Measurements from ENCODE around the gene PALB2. TPM values are rescaled to one million over a fixed set of nuclear protein-coding genes. Genes with fewer than 3 reads are reported as not detected.

Gene PALB2
- polyA plus RNA-seq, 3 donors from 2014 or later, result 3.3 to 12.6 (median 8.2) TPM

- Mint-ChIP-seq H3K9me3 (no peaks in the 10 kb centered on the region), H3K27ac (no peak overlapping the region), H3K36me3 (peaks cover 17 to 36% (median 32%) of the 10 kb centered on the region in 3 donors), H3K27me3 (ENCODE audit: low read depth in 3 of 3) (peaks cover 0 to 5% (median 0%) of the 10 kb centered on the region in 3 donors), H3K4me1 (peaks cover 3 to 10% of the 10 kb centered on the region in 2 donors), H3K4me3 (no peak overlapping the region)
- DNase-seq, result no peak
These were observed 76.3 kb downstream of the PALB2 start for GRCh38 chr16:23564575-23565363.

- DNase-seq, result no peak
- H3K4me1 Mint-ChIP-seq, result peaks cover 17 to 25% of the 10 kb centered on the region in 2 donors
- H3K36me3 Mint-ChIP-seq, result peaks cover 17 to 32% (median 29%) of the 10 kb centered on the region in 3 donors
- peaks cover 0 to 5% (median 2%) of the 10 kb centered on the region in 3 donors for H3K27me3 Mint-ChIP-seq (ENCODE audit: low read depth in 3 of 3)
- H3K4me3 Mint-ChIP-seq, result no peak overlapping the region
- H3K27ac Mint-ChIP-seq, result peak overlapping the region in 1 of 6 donors; percentile 55
- H3K9me3 Mint-ChIP-seq, result no peaks in the 10 kb centered on the region
These were observed 77.9 kb downstream of the PALB2 start for GRCh38 chr16:23563186-23563585.

- Mint-ChIP-seq H3K36me3 (peaks cover 17 to 29% (median 29%) of the 10 kb centered on the region in 3 donors), H3K4me1 (peaks cover 17 to 25% of the 10 kb centered on the region in 2 donors), H3K27me3 (ENCODE audit: low read depth in 3 of 3) (peaks cover under 1 to 6% (median 4%) of the 10 kb centered on the region in 3 donors), H3K9me3 (no peaks in the 10 kb centered on the region), H3K27ac (no peak overlapping the region), H3K4me3 (no peak overlapping the region)
- DNase-seq, result no peak
These were observed 78.6 kb downstream of the PALB2 start for GRCh38 chr16:23562505-23562904.

DNA sequence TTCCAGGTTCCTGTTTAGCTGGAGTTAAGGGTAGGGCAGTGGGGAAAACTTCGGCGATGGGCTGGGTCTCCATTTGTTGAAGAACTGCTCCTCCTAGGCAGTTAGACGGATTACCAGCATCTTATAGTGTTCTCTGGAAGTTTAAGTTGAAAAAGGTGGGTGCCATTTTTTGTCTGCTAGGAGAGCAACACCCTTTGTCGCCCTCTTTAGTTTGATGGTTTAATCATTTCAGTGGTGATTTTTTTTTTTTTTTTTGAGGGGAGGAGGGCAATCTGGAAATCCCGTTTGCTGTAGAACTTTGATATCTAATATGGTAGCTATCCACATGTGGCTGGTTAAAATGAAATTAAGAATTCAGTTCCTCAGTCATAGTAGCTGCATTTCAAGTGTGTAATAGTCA, 79.5 kb downstream of the PALB2 start:
- peaks cover 13 to 21% (median 20%) of the 10 kb centered on the region in 3 donors for H3K36me3 Mint-ChIP-seq
- peaks cover 23 to 32% of the 10 kb centered on the region in 2 donors for H3K4me1 Mint-ChIP-seq
- H3K9me3 Mint-ChIP-seq, result no peaks in the 10 kb centered on the region
- H3K4me3 Mint-ChIP-seq, result no peak overlapping the region
- no peak overlapping the region for H3K27ac Mint-ChIP-seq
- peaks cover 4 to 10% (median 6%) of the 10 kb centered on the region in 3 donors for H3K27me3 Mint-ChIP-seq (ENCODE audit: low read depth in 3 of 3)
- no peak for DNase-seq

- peak overlapping the region; percentile 90 to 92 (median 92) for H3K4me3 Mint-ChIP-seq
- peak in 1 of 3 donors; percentile 3 for DNase-seq
- H3K27me3 Mint-ChIP-seq (ENCODE audit: low read depth in 3 of 3), result peaks cover 4 to 13% (median 6%) of the 10 kb centered on the region in 3 donors
- H3K36me3 Mint-ChIP-seq, result peaks cover 0 to 3% (median 0%) of the 10 kb centered on the region in 3 donors
- no peaks in the 10 kb centered on the region for H3K9me3 Mint-ChIP-seq
- H3K4me1 Mint-ChIP-seq, result peaks cover 28 to 38% of the 10 kb centered on the region in 2 donors
- H3K27ac Mint-ChIP-seq, result peak overlapping the region; percentile 87 to 96 (median 92)
These were observed 83.1 kb downstream of the PALB2 start for GRCh38 chr16:23557779-23558702.

DNA sequence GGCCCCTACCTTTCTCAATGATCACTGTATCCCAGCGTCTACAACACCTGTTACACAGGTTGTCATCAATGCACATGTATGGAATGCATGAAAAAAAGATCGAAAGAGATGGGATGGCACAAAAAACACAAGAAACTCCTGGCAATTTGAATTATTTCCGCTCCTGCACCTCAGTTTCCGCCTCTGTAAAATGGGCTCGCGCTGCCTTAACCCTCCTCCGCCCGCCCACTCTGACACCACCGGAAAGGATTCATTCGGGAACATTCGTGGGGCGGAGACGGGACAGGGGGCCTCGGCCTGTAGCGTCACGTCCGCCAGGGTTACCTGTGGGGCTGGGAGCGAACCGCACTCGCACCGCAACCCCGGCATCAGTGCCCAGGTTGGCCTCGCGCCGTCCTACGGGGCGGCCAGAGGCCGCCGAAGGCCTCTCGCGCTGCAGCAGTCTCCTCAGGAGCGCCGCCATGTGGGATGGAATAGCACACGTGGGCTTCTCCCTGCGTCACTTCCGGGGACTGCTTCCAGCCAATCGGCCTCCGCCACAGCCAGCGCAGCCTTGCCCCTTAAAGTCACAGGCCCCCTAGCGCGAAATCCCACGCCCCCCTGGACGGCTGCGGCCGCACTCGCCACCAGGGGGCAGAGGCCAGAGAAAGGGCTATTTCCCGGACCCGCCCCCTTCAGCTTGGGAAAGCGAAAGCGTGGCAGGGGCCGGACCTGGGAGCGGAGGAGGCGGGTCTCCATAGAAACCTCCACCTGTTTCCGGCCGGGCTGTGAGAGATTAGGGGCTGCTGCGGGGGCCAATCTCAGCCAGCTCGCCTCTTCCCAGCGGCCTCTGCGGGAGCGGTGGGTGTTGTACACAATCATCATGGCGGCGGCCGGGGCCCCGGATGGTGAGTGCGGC, 84.0 kb downstream of the PALB2 start, which contains the start of the genes EARS2 and UBFD1:
Gene EARS2, minus strand, starts transcription at position 470 of the 898 bp plus-strand sequence. Its CDS starts 7 bp downstream, at position 463.
Gene UBFD1, plus strand, starts transcription at position 847 of the 898 bp plus-strand sequence. Its CDS starts 16 bp downstream, at position 863.
- H3K27me3 Mint-ChIP-seq (ENCODE audit: low read depth in 3 of 3), result peaks cover 2 to 13% (median 6%) of the 10 kb centered on the region in 3 donors
- no peaks in the 10 kb centered on the region for H3K9me3 Mint-ChIP-seq
- peaks cover 0 to under 1% (median under 1%) of the 10 kb centered on the region in 3 donors for H3K36me3 Mint-ChIP-seq
- H3K4me1 Mint-ChIP-seq, result peaks cover 28 to 38% of the 10 kb centered on the region in 2 donors
- H3K27ac Mint-ChIP-seq, result peak within 1 kb of the TSS; percentile 87 to 96 (median 92)
- DNase-seq, result peak; percentile 97 to 99 (median 98)
- H3K4me3 Mint-ChIP-seq, result peak within 1 kb of the TSS; percentile 90 to 92 (median 92)

DNA sequence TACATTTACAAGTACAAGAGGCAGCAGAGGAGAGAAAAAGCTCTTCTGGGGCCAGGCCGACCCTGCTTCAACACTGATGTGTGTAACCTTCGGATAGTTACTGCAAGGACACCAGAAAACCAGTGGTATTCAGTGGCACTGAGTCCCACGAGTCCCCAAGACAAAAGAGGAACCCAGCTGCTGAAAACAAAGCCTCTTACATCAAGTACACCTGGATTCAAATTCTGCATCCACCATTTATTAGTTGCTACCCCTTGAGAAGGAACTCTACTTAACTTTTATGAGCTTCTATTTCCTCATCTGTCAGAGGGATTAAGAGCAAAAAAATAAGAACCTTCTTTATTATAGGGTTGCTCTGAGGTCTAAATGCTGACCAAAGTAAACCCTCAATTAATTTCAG, 86.6 kb downstream of the PALB2 start:
- H3K27me3 Mint-ChIP-seq (ENCODE audit: low read depth in 3 of 3), result peaks cover 2 to 13% (median 6%) of the 10 kb centered on the region in 3 donors
- DNase-seq, result no peak
- peak overlapping the region in 1 of 6 donors; percentile 35 for H3K27ac Mint-ChIP-seq
- H3K36me3 Mint-ChIP-seq, result peaks cover 4 to 12% (median 12%) of the 10 kb centered on the region in 3 donors
- no peak overlapping the region for H3K4me3 Mint-ChIP-seq
- H3K9me3 Mint-ChIP-seq, result no peaks in the 10 kb centered on the region
- H3K4me1 Mint-ChIP-seq, result peaks cover 23 to 26% of the 10 kb centered on the region in 2 donors

Other genes with a start within 250 kb of the PALB2 start
- 10 to 100 TPM in 2 of 3 donors, 1 to 10 TPM in 1; 9.5 to 21.7 (median 12.0) TPM for gene COG7, start 188.1 kb downstream of the PALB2 start, polyA plus RNA-seq
- gene GGA2, start 130.8 kb downstream of the PALB2 start, polyA plus RNA-seq, result 10 to 100 TPM; 34.1 to 40.0 (median 36.1) TPM
- 10 to 100 TPM in 1 of 3 donors, 1 to 10 TPM in 2; 6.3 to 14.1 (median 9.5) TPM for gene EARS2, start 84.0 kb downstream of the PALB2 start, polyA plus RNA-seq
- gene UBFD1, start 83.6 kb downstream of the PALB2 start, polyA plus RNA-seq, result 10 to 100 TPM; 13.1 to 18.8 (median 14.2) TPM
- gene NDUFAB1, start 45.0 kb downstream of the PALB2 start, polyA plus RNA-seq, result 100 to 1,000 TPM; 182 to 257 (median 231) TPM
- 10 to 100 TPM; 51.9 to 77.8 (median 53.9) TPM for gene DCTN5, start 156 bp upstream of the PALB2 start, polyA plus RNA-seq
- gene PLK1, start 37.6 kb upstream of the PALB2 start, polyA plus RNA-seq, result 1 to 10 TPM in 1 of 3 donors, under 1 TPM in 1, not detected in 1; 0.57 to 1.2 TPM
- not detected for gene ERN2, start 71.9 kb upstream of the PALB2 start, polyA plus RNA-seq
- not detected for gene CHP2, start 113.7 kb upstream of the PALB2 start, polyA plus RNA-seq
- gene PRKCB, start 194.7 kb upstream of the PALB2 start, polyA plus RNA-seq, result 100 to 1,000 TPM in 2 of 3 donors, 10 to 100 TPM in 1; 78.7 to 110 (median 104) TPM